OCI-LY3 (cell line): ENCODE measurements around the gene AKT3.

Experiments used
- EZH2phosphoT487 ChIP-seq: fragments of 200-600 bp; shearing (Covaris generic); IDR thresholded peaks from 2 replicates; pipeline ENCODE4 v1.6.1; 2018; ENCODE audit warnings: antibody characterized with exemption, mixed run types, low read depth
- TF ChIP-seq, protein P1 (sequence below): fragments of 200-600, 300-600 bp; sonication (generic); IDR thresholded peaks from 2 replicates; pipeline ENCODE4 v1.5.1; 2014; ENCODE audit warnings: antibody characterized with exemption, low read length, low read depth

DNA sequence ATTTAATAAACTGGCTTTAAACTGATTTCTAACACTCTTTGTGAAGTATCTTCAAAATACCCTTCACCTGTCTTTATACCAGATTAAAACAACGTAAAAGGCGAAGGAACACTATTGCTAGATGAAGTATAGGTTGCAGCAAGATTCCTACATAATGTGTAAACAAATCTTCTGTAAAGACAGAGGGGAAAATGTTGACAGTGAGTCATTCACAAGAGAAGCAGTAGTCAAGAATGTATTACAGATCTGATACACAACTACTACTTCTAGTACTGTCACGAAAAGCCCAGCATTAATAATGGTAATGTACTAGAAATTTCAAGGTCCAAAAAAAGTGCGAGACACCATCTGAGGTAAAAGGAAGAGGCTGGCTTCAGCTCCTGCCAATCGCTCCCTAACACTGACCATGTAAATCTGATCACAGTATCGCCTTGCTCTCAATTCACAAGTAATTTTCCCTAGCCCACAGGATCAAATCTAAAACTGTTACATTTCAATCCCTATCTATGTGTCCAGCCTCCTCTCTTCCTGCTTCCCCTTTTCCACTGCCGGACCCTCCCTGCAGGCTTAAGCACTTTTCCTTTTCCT lies 290.4 kb downstream of the AKT3 start:
- TF ChIP-seq, protein P1, sequence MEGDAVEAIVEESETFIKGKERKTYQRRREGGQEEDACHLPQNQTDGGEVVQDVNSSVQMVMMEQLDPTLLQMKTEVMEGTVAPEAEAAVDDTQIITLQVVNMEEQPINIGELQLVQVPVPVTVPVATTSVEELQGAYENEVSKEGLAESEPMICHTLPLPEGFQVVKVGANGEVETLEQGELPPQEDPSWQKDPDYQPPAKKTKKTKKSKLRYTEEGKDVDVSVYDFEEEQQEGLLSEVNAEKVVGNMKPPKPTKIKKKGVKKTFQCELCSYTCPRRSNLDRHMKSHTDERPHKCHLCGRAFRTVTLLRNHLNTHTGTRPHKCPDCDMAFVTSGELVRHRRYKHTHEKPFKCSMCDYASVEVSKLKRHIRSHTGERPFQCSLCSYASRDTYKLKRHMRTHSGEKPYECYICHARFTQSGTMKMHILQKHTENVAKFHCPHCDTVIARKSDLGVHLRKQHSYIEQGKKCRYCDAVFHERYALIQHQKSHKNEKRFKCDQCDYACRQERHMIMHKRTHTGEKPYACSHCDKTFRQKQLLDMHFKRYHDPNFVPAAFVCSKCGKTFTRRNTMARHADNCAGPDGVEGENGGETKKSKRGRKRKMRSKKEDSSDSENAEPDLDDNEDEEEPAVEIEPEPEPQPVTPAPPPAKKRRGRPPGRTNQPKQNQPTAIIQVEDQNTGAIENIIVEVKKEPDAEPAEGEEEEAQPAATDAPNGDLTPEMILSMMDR: no peak
- no peak for TF ChIP-seq EZH2phosphoT487
